Activated CD8-positive, alpha-beta memory T cell treated with anti-CD3 and anti-CD28 coated beads for 24 hours (primary cell): ENCODE results near the gene DUSP19.

ENCODE experiments used
- DNase-seq: peaks from one replicate; pipeline ENCODE4 v3.0.0-alpha.2; 2020

The DUSP19 gene

GRCh38 chr2:183126635-183127034 is 48.1 kb downstream of the DUSP19 start:
- DNase-seq, result no peak

- no peak for DNase-seq
Measured at GRCh38 chr2:183134016-183134415, 55.5 kb downstream of the DUSP19 start.

- no peak for DNase-seq
Measured at GRCh38 chr2:183148955-183149354, 70.4 kb downstream of the DUSP19 start.

GRCh38 chr2:183149489-183149888 is 70.9 kb downstream of the DUSP19 start:
- no peak for DNase-seq
